GM18520 (cell line): ENCODE data around the gene PSMD1.

ENCODE experiments used
- ATAC-seq: cut with Tn5 transposase; IDR thresholded peaks from one replicate; pipeline ENCODE4 v1.9.1; 2021; ENCODE audit not compliant: unreplicated experiment

The PSMD1 gene

GRCh38 chr2:231110551-231110950, 53.9 kb downstream of the PSMD1 start:
- no peak for ATAC-seq

- ATAC-seq = no peak
Measured at GRCh38 chr2:231111987-231112386, 55.3 kb downstream of the PSMD1 start.

DNA sequence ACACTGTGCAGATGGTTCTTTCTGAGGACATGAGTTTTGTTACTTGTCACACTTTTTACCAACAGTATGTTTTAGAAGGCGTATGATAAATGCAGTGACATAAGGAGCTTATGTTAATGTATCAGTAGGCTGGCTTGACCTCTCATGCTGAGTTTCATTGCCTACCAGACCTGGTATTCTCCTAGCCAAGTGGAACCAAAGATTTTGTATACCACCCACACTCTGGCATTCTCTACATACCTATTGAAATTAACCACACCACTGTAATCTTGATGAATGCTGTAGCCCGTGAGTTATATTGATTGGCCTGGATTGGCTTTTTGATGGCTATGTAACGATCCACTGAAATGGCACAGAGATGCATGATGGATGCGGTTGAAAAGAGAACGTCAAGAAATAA, 56.8 kb downstream of the PSMD1 start:
- ATAC-seq = no peak

- ATAC-seq = no peak
Measured at GRCh38 chr2:231115651-231116050, 59.0 kb downstream of the PSMD1 start.

- ATAC-seq = no peak
Measured at GRCh38 chr2:231117148-231117547, 60.5 kb downstream of the PSMD1 start.

DNA sequence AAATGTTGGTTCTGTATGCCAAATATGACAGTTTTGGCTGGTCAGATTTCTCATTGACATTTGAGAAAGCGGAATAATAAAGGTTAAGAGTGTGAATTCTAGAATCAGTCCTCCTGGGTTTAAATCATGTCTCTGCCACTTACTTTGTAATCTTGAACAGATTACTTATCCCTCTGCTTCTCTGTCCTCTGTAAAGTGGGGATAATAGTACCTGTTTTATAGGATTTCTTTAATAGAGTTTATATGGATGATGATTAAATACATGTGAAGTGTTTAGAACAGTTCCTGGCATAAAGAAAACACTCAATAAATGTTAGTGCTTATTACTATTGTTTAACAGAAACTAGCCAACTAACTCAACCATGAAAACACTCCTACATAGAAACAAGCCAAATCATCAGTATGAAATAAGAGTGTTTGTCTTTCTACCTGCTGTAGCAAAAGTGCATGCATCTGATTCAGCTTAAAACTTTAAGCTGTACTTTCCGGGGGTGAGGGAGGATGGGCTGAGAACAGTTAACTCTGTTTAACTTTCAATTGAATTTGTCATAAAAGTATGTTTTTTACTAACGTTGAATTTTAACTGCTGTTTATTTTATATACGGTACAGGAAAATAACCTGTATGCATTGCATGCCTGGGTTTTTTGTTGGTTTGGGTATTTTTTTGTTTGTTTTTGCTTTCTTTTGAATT, 61.4 kb downstream of the PSMD1 start:
- ATAC-seq = no peak

DNA sequence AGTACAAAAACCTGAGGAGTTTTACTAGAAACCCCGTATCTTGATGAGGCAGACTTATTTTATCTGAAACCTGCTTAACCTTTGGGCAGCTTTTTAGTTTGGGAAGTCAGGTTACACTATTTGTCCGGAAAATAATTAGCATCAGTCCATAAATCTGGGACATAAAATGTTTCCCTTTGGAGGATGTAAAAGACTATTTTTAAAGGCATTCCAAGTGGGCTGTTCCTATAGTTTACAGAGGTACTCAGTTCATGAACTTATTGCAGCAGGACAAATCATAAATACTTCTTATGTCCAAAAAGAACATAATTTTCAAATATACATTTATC, 61.9 kb downstream of the PSMD1 start:
- ATAC-seq = no peak

GRCh38 chr2:231123362-231123898, 66.8 kb downstream of the PSMD1 start:
- no peak for ATAC-seq

DNA sequence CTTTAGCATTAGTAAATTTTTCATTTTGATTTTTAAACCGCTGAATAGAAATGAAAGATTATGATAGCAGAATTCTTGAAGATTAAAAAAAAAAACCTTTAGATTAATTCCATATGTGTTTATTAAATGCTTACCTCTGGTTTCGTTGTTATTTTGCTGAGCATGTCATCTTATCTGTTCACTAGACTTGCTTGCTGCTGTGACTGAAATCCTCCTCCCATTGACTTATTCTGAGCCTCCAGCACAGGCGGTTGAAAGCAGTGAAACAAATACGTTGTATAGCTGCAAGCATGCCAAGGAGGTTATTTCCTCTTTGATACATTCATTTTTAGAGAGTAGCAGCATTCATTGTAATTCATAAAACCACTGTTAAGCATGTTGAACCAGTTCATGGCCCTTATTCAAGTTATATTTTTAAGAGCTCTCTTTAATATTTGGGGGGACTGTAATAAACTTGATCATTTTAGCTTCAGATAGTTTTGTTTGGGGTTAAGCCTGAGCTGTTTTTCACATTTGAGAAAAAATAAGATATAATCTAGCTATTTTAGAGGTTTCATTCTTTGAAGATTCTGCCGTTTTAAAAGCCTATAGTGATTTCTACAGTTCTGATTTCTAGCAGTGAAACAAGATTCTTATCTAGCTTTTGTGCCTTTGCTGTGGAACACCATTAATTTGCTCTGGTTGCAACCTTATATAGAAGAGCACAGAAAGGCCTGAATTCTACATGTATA, 68.3 kb downstream of the PSMD1 start, which contains the start of gene HTR2B:
Gene HTR2B (minus strand): TSS at position 205 of the 731 bp plus-strand sequence. CDS start 1,278 bp downstream, outside the sequence.
- no peak for ATAC-seq

DNA sequence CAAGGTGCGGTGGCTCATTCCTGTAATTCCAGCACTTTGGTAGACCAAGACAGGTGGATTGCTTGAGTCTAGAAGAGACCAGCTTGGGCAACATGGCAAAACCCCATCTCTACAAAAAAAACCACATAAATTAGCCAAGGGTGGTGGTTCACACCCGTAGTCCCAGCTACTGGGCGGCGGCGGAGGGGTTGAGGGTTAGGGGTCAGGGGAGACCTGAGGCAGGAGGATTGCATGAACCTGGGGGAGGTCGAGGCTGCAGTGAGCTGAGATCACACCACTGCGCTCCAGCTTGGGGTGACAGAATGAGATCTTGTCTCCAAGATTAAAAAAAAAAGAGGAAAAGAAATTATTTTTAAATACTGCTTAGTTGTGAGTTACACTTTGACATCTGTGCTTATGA, 69.5 kb downstream of the PSMD1 start:
- ATAC-seq = no peak

GRCh38 chr2:231127480-231127879, 70.8 kb downstream of the PSMD1 start:
- ATAC-seq = no peak

GRCh38 chr2:231127936-231128335, 71.3 kb downstream of the PSMD1 start:
- no peak for ATAC-seq

DNA sequence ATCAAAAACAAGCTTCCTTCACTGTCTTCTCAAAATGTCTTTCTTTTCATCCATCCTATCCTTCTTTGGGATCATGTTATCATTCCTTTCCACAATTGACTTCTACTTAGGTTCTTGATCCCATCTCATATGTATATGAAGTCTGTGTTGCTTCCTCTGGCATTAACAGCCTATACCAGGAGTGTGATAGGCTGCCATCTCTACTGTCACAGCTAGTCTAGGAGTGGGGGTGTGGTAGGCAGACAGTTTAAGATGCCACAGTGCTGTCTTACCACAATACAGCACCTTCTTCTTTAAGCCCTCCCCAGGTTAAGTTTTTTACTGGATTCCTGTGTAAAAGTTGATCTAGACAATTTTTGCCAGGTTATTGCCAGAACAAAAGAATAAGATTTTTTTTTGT, 71.9 kb downstream of the PSMD1 start:
- ATAC-seq = no peak

DNA sequence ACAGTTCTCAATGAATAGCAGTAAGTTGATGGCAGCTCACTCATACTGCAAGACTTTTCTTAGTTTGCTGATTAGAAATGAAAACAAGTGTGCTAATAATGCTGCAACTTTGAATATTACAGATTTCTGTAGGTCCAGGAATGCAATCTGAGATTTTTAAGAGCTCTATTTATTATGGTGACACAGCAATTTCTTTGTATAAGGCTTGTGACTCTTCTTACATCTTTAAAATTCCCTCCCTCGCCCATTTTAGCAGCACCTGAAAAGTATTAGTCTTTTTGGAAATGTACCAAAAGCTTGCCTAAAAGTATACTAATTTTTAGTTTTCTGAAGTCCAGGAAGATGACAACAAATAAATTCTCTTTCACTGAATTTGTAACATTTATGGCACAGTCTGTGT, 72.5 kb downstream of the PSMD1 start:
- no peak for ATAC-seq

GRCh38 chr2:231130336-231131056, 73.8 kb downstream of the PSMD1 start:
- no peak for ATAC-seq

DNA sequence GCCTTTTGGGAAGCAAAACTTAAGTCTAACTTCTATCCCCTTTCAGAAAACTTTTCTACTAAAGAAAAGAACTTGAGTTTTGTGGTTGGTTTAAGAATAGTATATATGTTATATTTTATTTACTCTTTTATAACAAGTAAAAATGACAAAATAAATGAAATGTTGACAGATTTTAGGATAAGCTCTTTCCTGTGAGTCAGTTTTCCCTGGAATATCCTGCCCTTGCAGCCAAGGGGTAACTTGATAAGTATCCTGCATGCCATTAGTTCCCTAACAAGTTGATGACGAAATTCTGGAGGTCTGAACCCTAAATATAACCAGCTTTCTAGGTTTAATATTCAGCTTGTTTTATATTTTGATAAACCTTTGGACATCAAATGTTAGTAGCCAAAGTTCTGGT, 75.5 kb downstream of the PSMD1 start:
- no peak for ATAC-seq

GRCh38 chr2:231133365-231134099, 76.9 kb downstream of the PSMD1 start:
- ATAC-seq = no peak

DNA sequence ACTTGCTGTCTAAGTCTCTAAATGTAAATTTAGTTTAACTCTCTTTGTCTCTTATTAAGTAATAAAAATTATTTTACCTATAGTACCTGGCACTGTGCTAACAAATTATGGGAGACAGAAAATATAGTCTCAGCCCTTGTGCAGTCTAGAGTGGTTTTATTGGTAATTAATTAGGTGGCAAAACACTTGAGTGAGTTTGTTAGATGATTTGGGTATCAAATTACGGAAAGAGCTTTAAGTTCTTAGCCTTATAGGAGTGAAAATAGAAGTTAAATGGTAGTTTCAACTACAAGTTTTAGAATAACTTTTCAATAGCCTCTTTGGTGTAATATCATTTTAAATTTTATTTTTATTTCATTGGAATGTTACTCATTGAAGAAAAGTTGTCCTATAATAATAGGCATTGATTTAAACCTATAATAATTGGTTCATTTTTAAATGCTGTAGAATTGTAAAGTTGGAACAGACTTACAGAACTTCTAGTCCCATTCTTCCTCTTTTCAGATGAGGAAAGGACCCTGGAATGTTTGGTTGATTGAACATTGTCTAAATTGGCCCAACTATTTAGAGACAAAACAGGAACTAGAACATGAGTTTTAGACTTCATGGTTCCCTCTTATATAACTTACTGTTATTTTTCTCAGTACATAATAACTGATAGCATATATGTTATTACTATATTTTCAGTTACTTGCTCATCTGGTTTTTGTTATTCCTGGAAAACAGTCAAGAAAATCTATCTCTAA, 78.4 kb downstream of the PSMD1 start:
- ATAC-seq = no peak

DNA sequence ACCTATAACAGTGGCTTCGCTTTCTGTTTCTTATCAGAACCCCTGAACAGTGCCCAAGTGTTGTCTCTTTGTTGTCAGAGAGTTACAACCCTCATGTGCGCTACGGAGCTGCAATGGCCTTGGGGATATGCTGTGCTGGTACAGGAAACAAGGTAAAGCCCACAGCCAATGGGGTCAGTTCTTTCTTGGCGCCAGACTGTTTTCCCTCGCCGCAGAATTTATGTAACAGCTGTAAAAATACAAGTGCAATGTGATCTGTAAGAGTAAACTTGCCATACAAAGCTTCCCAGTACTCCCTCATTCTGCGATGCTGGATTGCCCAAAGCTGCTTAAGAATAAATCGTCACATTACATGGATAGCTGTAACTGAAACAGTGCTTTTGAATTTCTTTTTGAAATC, 82.0 kb downstream of the PSMD1 start:
- no peak for ATAC-seq

DNA sequence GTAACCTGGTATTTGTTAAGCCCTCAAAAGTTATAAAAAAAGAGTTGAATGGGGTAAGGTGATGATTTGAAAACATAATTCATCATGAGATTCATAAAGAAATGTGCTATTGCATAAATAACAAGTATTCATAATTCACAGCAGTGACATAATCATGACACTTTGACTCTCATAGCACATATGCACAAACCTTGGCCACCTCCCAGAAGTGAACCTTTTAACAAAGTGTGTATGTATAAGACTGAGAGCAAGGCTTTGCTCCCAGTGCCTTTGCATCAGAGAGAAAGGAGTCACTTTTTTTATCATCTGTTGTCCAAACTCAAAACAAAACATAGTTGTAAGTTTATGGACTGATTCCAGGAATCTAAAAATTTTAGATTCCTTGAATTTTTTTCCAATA, 83.1 kb downstream of the PSMD1 start:
- ATAC-seq = no peak
